HFFc6 (cell line): ENCODE measurements around the gene DNAI7. TPM values are rescaled to one million over a fixed set of nuclear protein-coding genes. Genes with fewer than 3 reads are reported as not detected.

ENCODE experiments used
- DNase-seq: peaks from one replicate; pipeline ENCODE4 v3.0.0-alpha.2; 2018
- H3K27ac Mint-ChIP-seq: 2 replicates; pipeline ENCODE4 v1.8.0; 2020; ENCODE audit warnings: mild to moderate bottlenecking, mixed read lengths
- H3K27me3 Mint-ChIP-seq: 2 replicates; pipeline ENCODE4 v1.8.0; 2021; ENCODE audit warnings: mild to moderate bottlenecking, moderate library complexity, mixed read lengths; ENCODE audit not compliant: insufficient read depth
- H3K36me3 Mint-ChIP-seq: 2 replicates; pipeline ENCODE4 v1.8.0; 2021; ENCODE audit warnings: low read depth, mixed read lengths
- H3K4me1 Mint-ChIP-seq: 2 replicates; pipeline ENCODE4 v1.8.0; 2020; ENCODE audit warnings: low read depth, mixed read lengths
- H3K4me3 Mint-ChIP-seq: 2 replicates; pipeline ENCODE4 v1.8.0; 2020; ENCODE audit warnings: mild to moderate bottlenecking, moderate library complexity, mixed read lengths
- H3K9me3 Mint-ChIP-seq: 2 replicates; pipeline ENCODE4 v1.8.0; 2020; ENCODE audit warnings: mild to moderate bottlenecking, mixed read lengths
- CTCF ChIP-seq: fragments of 200-600 bp; sonication (generic); IDR thresholded peaks from 2 replicates; pipeline ENCODE4 v1.5.0; 2021; ENCODE audit warnings: antibody characterized with exemption, mild to moderate bottlenecking
- total RNA-seq, 6 experiments: library from RNA; stranded (reverse); fragmentation: NEBNext Ultra II Directional; extraction: Animal tissue kit (Norgen Biotek cat#: 25700); gene quantifications; 2 replicates in 1 of 6; 3 replicates in 5 of 6; pipeline ENCODE4 v1.2.3, GENCODE V29; 2021

DNAI7 gene
- total RNA-seq, 6 experiments from 2014 or later, result 0.16 to 0.48 (median 0.30) TPM; not detected in 2

GRCh38 chr12:25236626-25237025 is 41.7 kb upstream of the DNAI7 start:
- H3K36me3 Mint-ChIP-seq, result peaks cover 9% of the 10 kb centered on the region
- no peak for TF ChIP-seq CTCF

GRCh38 chr12:25236190-25236589 is 41.2 kb upstream of the DNAI7 start:
- H3K27ac Mint-ChIP-seq, result peak overlapping the region; percentile 17; the same call in 1 of the 2 replicates
- peak; percentile 11 for DNase-seq
- peaks cover 21% of the 10 kb centered on the region for H3K4me1 Mint-ChIP-seq
- TF ChIP-seq CTCF, result no peak
- H3K27me3 Mint-ChIP-seq, result peaks cover 3% of the 10 kb centered on the region; the same call in 1 of the 2 replicates
- H3K4me3 Mint-ChIP-seq, result no peak overlapping the region
- H3K36me3 Mint-ChIP-seq, result peaks cover 9% of the 10 kb centered on the region
- no peaks in the 10 kb centered on the region for H3K9me3 Mint-ChIP-seq

More at GRCh38 chr12:25236626-25237025, 41.7 kb upstream of the DNAI7 start:
- Mint-ChIP-seq H3K9me3 (no peaks in the 10 kb centered on the region), H3K4me3 (no peak overlapping the region), H3K27ac (peak overlapping the region; percentile 17; the same call in 1 of the 2 replicates), H3K4me1 (peaks cover 25% of the 10 kb centered on the region), H3K27me3 (peaks cover 3% of the 10 kb centered on the region; the same call in 1 of the 2 replicates)
- DNase-seq, result no peak

- H3K4me3 Mint-ChIP-seq, result no peak overlapping the region
- no peak for TF ChIP-seq CTCF
- DNase-seq, result no peak
- H3K27me3 Mint-ChIP-seq, result no peaks in the 10 kb centered on the region
- 0 out of 2 replicates have a peak, but pooled peaks cover 4% of the 10 kb centered on the region for H3K4me1 Mint-ChIP-seq
- no peak overlapping the region for H3K27ac Mint-ChIP-seq
- H3K9me3 Mint-ChIP-seq, result no peaks in the 10 kb centered on the region
- H3K36me3 Mint-ChIP-seq, result no peaks in the 10 kb centered on the region
These were observed 18.4 kb upstream of the DNAI7 start for GRCh38 chr12:25213338-25213737.

GRCh38 chr12:25208554-25208953 is 13.6 kb upstream of the DNAI7 start:
- no peak for TF ChIP-seq CTCF
- no peaks in the 10 kb centered on the region for H3K27me3 Mint-ChIP-seq
- no peak overlapping the region for H3K4me3 Mint-ChIP-seq
- H3K27ac Mint-ChIP-seq, result peak overlapping the region; percentile 25; the same call in 1 of the 2 replicates
- no peaks in the 10 kb centered on the region for H3K9me3 Mint-ChIP-seq
- no peak for DNase-seq
- peaks cover 6% of the 10 kb centered on the region for H3K36me3 Mint-ChIP-seq
- peaks cover 11% of the 10 kb centered on the region for H3K4me1 Mint-ChIP-seq

GRCh38 chr12:25207846-25208245 is 12.9 kb upstream of the DNAI7 start:
- Mint-ChIP-seq H3K36me3 (peaks cover 6% of the 10 kb centered on the region), H3K9me3 (no peaks in the 10 kb centered on the region), H3K4me1 (peaks cover 11% of the 10 kb centered on the region), H3K27me3 (no peaks in the 10 kb centered on the region), H3K27ac (peak overlapping the region; percentile 19), H3K4me3 (no peak overlapping the region)
- no peak for TF ChIP-seq CTCF
- DNase-seq, result no peak

- H3K4me1 Mint-ChIP-seq, result peaks cover 11% of the 10 kb centered on the region
- TF ChIP-seq CTCF, result no peak
- H3K9me3 Mint-ChIP-seq, result no peaks in the 10 kb centered on the region
- H3K36me3 Mint-ChIP-seq, result peaks cover 6% of the 10 kb centered on the region
- no peaks in the 10 kb centered on the region for H3K27me3 Mint-ChIP-seq
- H3K4me3 Mint-ChIP-seq, result no peak overlapping the region
- H3K27ac Mint-ChIP-seq, result peak overlapping the region; percentile 19
- DNase-seq, result no peak
These were observed 12.5 kb upstream of the DNAI7 start for GRCh38 chr12:25207411-25207810.
